ENCODE results near the gene ZNF609. TPM values are rescaled to one million over a fixed set of nuclear protein-coding genes. Genes with fewer than 3 reads are reported as not detected.

Gene ZNF609
- polyA plus RNA-seq, 1 donor (not counting 4 experiments of a cell fraction or from before 2014, with no cell fraction given): 16.9 TPM

DNA sequence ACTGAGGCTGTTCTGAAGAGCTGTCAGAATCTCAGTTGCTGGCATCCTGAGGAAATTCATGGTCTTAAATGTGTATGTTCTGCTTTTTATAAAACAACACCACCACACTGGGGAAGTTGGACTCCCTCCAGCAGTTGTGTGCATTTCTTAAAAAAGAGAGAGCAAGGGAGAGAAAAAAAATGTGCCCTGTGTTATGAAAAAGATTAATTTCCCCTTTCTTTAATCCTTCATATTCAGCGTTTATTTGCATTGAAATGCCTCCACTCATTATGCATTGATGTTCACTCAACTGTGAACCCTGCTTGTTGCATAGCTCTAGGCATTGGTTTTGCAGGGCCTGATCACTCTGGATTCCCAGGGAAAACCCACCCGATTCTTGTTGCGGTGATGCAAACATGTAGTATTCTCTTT lies 4.4 kb upstream of the ZNF609 start:
- H3K27ac ChIP-seq (ENCODE audit: control insufficient read depth, insufficient read depth, low read length): no peak overlapping the region
- H3K4me1 ChIP-seq (ENCODE audit: control insufficient read depth, extremely low read depth, insufficient read depth, low read length): peaks cover 7% of the 10 kb centered on the region

DNA sequence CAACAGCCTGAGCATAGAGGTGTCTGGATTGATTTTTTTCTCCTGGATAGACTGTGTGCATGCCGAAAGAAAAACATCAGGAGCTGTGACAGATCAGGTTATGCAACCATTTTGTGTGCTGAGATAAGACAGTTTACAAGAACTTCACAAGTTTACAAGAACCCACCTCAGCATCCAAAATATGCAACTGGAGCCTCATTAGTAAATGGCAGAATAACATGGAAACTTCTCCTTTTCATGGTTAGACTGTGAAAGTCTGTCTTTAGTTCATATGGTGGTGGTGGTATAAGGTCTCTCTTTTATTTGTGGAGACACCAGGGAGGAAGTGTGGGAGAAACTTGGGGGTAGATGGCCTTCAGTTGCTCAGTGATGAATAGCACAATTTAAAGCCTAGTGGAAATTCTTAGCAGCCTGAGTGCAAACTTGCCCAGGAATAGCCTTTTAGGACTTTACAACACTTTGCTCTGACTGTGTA lies 3.7 kb upstream of the ZNF609 start:
- peaks cover 9% of the 10 kb centered on the region for H3K4me1 ChIP-seq (ENCODE audit: control insufficient read depth, extremely low read depth, insufficient read depth, low read length)
- peaks cover 6% of the 10 kb centered on the region for H3K79me2 ChIP-seq (ENCODE audit: control insufficient read depth, insufficient read depth, low read length)
- TF ChIP-seq, protein P1, sequence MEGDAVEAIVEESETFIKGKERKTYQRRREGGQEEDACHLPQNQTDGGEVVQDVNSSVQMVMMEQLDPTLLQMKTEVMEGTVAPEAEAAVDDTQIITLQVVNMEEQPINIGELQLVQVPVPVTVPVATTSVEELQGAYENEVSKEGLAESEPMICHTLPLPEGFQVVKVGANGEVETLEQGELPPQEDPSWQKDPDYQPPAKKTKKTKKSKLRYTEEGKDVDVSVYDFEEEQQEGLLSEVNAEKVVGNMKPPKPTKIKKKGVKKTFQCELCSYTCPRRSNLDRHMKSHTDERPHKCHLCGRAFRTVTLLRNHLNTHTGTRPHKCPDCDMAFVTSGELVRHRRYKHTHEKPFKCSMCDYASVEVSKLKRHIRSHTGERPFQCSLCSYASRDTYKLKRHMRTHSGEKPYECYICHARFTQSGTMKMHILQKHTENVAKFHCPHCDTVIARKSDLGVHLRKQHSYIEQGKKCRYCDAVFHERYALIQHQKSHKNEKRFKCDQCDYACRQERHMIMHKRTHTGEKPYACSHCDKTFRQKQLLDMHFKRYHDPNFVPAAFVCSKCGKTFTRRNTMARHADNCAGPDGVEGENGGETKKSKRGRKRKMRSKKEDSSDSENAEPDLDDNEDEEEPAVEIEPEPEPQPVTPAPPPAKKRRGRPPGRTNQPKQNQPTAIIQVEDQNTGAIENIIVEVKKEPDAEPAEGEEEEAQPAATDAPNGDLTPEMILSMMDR (optimal IDR thresholded peaks at IDR 0.05 in 1 of 3, IDR thresholded peaks at IDR 0.05 in 1 of 3, conservative IDR thresholded peaks at IDR 0.05 in 1 of 3; ENCODE audit: extremely low read depth in 1 of 3, insufficient read depth in 2 of 3, low read length in 3 of 3): no peak
- TF ChIP-seq EZH2 (IDR thresholded peaks at IDR 0.05; ENCODE audit: low read length): no peak
- no peak overlapping the region for H3K27ac ChIP-seq (ENCODE audit: control insufficient read depth, insufficient read depth, low read length)
- no peaks in the 10 kb centered on the region for H3K9me1 ChIP-seq (ENCODE audit: control insufficient read depth, extremely low read depth, insufficient read depth, low read length)
- H3K36me3 ChIP-seq (ENCODE audit: control insufficient read depth in 2 of 2, extremely low read depth in 1 of 2, insufficient read depth in 2 of 2, low read length in 2 of 2): peaks cover 0 to 3% of the 10 kb centered on the region in 2 experiments
- H4K20me1 ChIP-seq (ENCODE audit: control insufficient read depth, extremely low read depth, insufficient read depth, low read length): peaks cover 2% of the 10 kb centered on the region
- H3K4me2 ChIP-seq (ENCODE audit: control insufficient read depth, extremely low read depth, insufficient read depth, low read depth, low read length): no peak overlapping the region
- DNase-seq (ENCODE audit: low read depth, low spot score) (no peak), FAIRE-seq (no peak)
- H3K9me3 ChIP-seq (ENCODE audit: control insufficient read depth, low read depth, low read length): no peaks in the 10 kb centered on the region
- no peaks in the 10 kb centered on the region for H3K27me3 ChIP-seq (ENCODE audit: control insufficient read depth, extremely low read depth, insufficient read depth, low read length)
- H2AFZ ChIP-seq (ENCODE audit: control insufficient read depth, low read length): no peak overlapping the region
- dilution Hi-C loops (cut with MboI; ENCODE audit: extremely low pct_ligation_motif_present, low sequenced_read_pairs): no loop called here
- H3K9ac ChIP-seq (ENCODE audit: control insufficient read depth, extremely low read depth, insufficient read depth, low read length): no peak overlapping the region
- H3K4me3 ChIP-seq (ENCODE audit: control insufficient read depth in 2 of 3, extremely low read depth in 1 of 3, insufficient read depth in 2 of 3, low read depth in 1 of 3, low read length in 3 of 3): no peak overlapping the region

More for the DNA sequence above, 4.4 kb upstream of the ZNF609 start:
- FAIRE-seq (no peak), DNase-seq (ENCODE audit: low read depth, low spot score) (no peak)
- Histone ChIP-seq H3K36me3 (ENCODE audit: control insufficient read depth in 2 of 2, extremely low read depth in 1 of 2, insufficient read depth in 2 of 2, low read length in 2 of 2) (peaks cover 0 to 3% of the 10 kb centered on the region in 2 experiments), H4K20me1 (ENCODE audit: control insufficient read depth, extremely low read depth, insufficient read depth, low read length) (no peaks in the 10 kb centered on the region), H3K4me3 (ENCODE audit: control insufficient read depth in 2 of 3, extremely low read depth in 1 of 3, insufficient read depth in 2 of 3, low read depth in 1 of 3, low read length in 3 of 3) (no peak overlapping the region), H3K27me3 (ENCODE audit: control insufficient read depth, extremely low read depth, insufficient read depth, low read length) (no peaks in the 10 kb centered on the region), H2AFZ (ENCODE audit: control insufficient read depth, low read length) (no peak overlapping the region), H3K9me1 (ENCODE audit: control insufficient read depth, extremely low read depth, insufficient read depth, low read length) (no peaks in the 10 kb centered on the region), H3K9me3 (ENCODE audit: control insufficient read depth, low read depth, low read length) (no peaks in the 10 kb centered on the region), H3K9ac (ENCODE audit: control insufficient read depth, extremely low read depth, insufficient read depth, low read length) (no peak overlapping the region), H3K4me2 (ENCODE audit: control insufficient read depth, extremely low read depth, insufficient read depth, low read depth, low read length) (no peak overlapping the region), H3K79me2 (ENCODE audit: control insufficient read depth, insufficient read depth, low read length) (no peaks in the 10 kb centered on the region)
- dilution Hi-C loops (cut with MboI; ENCODE audit: extremely low pct_ligation_motif_present, low sequenced_read_pairs): no loop called here
- TF ChIP-seq, protein P1 (optimal IDR thresholded peaks at IDR 0.05 in 1 of 3, IDR thresholded peaks at IDR 0.05 in 1 of 3, conservative IDR thresholded peaks at IDR 0.05 in 1 of 3; ENCODE audit: extremely low read depth in 1 of 3, insufficient read depth in 2 of 3, low read length in 3 of 3): no peak
- TF ChIP-seq EZH2 (IDR thresholded peaks at IDR 0.05; ENCODE audit: low read length): no peak
